Measurements from ENCODE around the gene LAMA5. TPM values are rescaled to one million over a fixed set of nuclear protein-coding genes. Genes with fewer than 3 reads are reported as not detected.

The LAMA5 gene
- total and polyA plus RNA-seq, 7 donors: 1.8 to 409 (median 56.5) TPM

DNA sequence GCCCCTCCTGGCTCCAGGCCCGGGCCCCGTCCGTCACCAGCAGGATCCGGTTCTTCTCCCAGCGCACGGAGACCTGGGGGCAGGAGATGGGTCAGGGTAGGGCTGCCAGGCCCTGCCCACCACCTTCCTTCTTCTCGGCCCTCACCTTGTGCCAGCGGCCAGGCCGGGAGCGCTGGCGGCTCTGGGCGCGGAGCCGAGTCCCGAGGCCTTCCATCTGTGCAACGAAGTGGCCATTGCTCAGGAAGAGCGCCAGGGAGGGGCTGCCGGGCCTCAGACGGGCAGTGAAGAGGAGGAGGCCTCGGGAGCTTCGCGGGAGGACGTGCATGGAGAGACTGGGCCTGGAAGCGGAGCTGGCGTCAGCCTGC lies 56.4 kb downstream of the LAMA5 start:
- H3K36me3 ChIP-seq: peaks cover 88 to 97% (median 95%) of the 10 kb centered on the region in 4 donors
- H3K27ac ChIP-seq: peak overlapping the region in 3 of 4 donors; percentile 43 to 58 (median 54)
- no peaks in the 10 kb centered on the region for H3K9me3 ChIP-seq
- H3K4me3 ChIP-seq: no peak overlapping the region
- intact Hi-C loops (cut with DNase I): no loop called here
- no peak for TF ChIP-seq EP300 (IDR thresholded peaks at IDR 0.05)
- TF ChIP-seq POLR2A (IDR thresholded peaks at IDR 0.05): no peak
- no peak for TF ChIP-seq POLR2AphosphoS5 (IDR thresholded peaks at IDR 0.05)
- TF ChIP-seq, protein P1, sequence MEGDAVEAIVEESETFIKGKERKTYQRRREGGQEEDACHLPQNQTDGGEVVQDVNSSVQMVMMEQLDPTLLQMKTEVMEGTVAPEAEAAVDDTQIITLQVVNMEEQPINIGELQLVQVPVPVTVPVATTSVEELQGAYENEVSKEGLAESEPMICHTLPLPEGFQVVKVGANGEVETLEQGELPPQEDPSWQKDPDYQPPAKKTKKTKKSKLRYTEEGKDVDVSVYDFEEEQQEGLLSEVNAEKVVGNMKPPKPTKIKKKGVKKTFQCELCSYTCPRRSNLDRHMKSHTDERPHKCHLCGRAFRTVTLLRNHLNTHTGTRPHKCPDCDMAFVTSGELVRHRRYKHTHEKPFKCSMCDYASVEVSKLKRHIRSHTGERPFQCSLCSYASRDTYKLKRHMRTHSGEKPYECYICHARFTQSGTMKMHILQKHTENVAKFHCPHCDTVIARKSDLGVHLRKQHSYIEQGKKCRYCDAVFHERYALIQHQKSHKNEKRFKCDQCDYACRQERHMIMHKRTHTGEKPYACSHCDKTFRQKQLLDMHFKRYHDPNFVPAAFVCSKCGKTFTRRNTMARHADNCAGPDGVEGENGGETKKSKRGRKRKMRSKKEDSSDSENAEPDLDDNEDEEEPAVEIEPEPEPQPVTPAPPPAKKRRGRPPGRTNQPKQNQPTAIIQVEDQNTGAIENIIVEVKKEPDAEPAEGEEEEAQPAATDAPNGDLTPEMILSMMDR (IDR thresholded peaks at IDR 0.05): no peak
- no peak for DNase-seq
- WGBS, 2 donors: 73 to 87% methylated on average over 25 of the region's 25 CpGs
- H3K4me1 ChIP-seq: peaks cover 0 to 25% (median 10%) of the 10 kb centered on the region in 4 donors
- H3K27me3 ChIP-seq: no peaks in the 10 kb centered on the region

- intact Hi-C loops (cut with DNase I): loop anchor here (5.0 kb wide), 1 partner anchor 37 kb away; no protein-coding TSS in a partner anchor
- Histone ChIP-seq H3K9me3 (no peaks in the 10 kb centered on the region), H3K27me3 (no peaks in the 10 kb centered on the region), H3K4me1 (peaks cover 0 to 31% (median 16%) of the 10 kb centered on the region in 4 donors), H3K27ac (peak overlapping the region in 3 of 4 donors; percentile 43 to 58 (median 54)), H3K36me3 (peaks cover 86 to 97% (median 89%) of the 10 kb centered on the region in 4 donors), H3K4me3 (no peak overlapping the region)
- 80 to 87% methylated on average over 29 of the region's 29 CpGs for WGBS, 2 donors
- no peak for DNase-seq
- no peak for TF ChIP-seq POLR2AphosphoS5 (IDR thresholded peaks at IDR 0.05)
Measured at GRCh38 chr20:62309947-62310756, 57.0 kb downstream of the LAMA5 start.

DNA sequence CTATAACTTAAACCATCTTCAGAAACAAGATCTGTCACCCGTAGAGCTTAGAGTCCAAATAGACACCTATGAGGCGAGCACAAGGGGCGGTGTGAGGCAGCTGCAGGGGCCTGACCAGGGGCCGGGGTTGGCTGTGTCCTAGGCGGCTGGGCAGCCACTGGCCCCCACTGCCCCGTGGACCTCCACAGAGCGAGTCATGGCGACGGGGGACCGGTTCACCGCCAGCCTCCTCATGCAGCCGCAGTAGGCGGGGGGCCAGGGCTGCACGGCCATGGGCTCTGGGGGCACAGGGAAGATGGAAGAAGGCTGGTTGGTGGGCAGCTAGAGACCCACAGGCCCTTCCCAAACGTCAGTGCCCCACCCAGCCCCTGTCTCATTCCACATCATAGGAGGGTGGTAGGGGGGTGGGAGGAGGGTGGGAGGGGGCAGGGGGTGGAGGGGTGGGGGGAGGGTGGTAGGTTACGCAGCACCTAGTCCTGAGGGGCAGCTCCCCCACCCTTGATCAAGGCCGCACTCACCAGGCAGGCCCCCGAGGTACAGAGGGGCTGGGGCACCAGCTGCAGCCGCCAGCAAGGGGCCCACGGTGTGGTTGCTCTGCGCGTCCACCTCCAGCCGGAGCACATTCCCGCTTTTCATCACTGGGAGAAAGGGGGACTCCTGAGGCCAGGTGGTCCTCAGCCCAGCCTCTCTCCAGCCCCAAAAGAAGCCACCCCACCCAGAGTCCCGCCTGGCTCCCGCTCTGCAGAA lies 57.7 kb downstream of the LAMA5 start:
- Histone ChIP-seq H3K4me1 (peaks cover 0 to 39% (median 24%) of the 10 kb centered on the region in 4 donors), H3K36me3 (peaks cover 78 to 97% (median 81%) of the 10 kb centered on the region in 4 donors), H3K9me3 (no peaks in the 10 kb centered on the region), H3K27me3 (no peaks in the 10 kb centered on the region), H3K4me3 (no peak overlapping the region), H3K27ac (peak overlapping the region in 3 of 4 donors; percentile 43 to 58 (median 54))
- 88 to 90% methylated on average over 26 of the region's 26 CpGs for WGBS, 2 donors
- no peak for DNase-seq
- TF ChIP-seq, protein P1 (IDR thresholded peaks at IDR 0.05): no peak
- intact Hi-C loops (cut with DNase I): loop anchor here (5.0 kb wide), 1 partner anchor 38 kb away; no protein-coding TSS in a partner anchor

DNA sequence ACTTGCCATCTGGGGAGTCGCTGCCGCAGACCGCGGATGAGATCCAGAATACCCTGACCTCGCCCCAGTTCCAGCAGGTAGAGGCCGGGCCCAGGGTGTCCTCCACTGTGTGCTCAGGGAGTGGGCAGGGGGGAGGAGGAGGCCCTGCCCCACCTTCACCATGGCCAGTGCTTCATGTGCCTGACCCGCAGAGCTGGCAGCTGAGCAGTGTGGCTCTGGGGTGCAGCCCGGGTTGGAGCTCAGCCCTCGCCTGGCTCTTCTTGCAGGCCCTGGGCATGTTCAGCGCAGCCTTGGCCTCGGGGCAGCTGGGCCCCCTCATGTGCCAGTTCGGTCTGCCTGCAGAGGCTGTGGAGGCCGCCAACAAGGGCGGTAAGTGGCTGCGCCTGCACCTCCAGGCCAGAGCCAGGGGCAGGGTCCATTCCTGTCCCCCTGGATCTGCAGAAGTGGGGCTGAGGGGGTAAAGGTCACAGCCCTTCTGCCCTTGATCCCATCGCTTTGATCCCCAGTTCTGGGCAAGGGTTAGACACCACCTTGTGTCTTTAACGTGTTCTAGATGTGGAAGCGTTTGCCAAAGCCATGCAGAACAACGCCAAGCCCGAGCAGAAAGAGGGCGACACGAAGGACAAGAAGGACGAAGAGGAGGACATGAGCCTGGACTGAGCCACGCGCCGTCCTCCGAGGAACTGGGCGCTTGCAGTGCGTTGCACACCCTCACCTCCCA lies 58.9 kb downstream of the LAMA5 start:
- intact Hi-C loops (cut with DNase I): loop anchor here (5.0 kb wide), 1 partner anchor 39 kb away; no protein-coding TSS in a partner anchor

More for the DNA sequence above, 58.9 kb downstream of the LAMA5 start:
- no peak overlapping the region for H3K4me3 ChIP-seq
- DNase-seq: no peak
- peaks cover 0 to 49% (median 34%) of the 10 kb centered on the region in 4 donors for H3K4me1 ChIP-seq
- TF ChIP-seq POLR2AphosphoS5 (IDR thresholded peaks at IDR 0.05) (no peak), POLR2A (IDR thresholded peaks at IDR 0.05) (no peak), EP300 (IDR thresholded peaks at IDR 0.05) (no peak)
- TF ChIP-seq, protein P1 (IDR thresholded peaks at IDR 0.05): no peak
- WGBS, 2 donors: 93 to 94% methylated on average over 29 of the region's 29 CpGs
- H3K27ac ChIP-seq: peak overlapping the region in 3 of 4 donors; percentile 93 to 99 (median 97)
- no peaks in the 10 kb centered on the region for H3K9me3 ChIP-seq
- no peaks in the 10 kb centered on the region for H3K27me3 ChIP-seq
- H3K36me3 ChIP-seq: peaks cover 72 to 90% (median 74%) of the 10 kb centered on the region in 4 donors

Data from sigmoid colon (tissue), 7 donors.